ENCODE results near the gene IL17C. TPM values are rescaled to one million over a fixed set of nuclear protein-coding genes. Genes with fewer than 3 reads are reported as not detected.

The IL17C gene
- total and polyA plus RNA-seq, 2 experiments from 2014 or later, result 0.57 TPM; not detected in 1

GRCh38 chr16:88631920-88632586 is 6.3 kb upstream of the IL17C start:
- Histone ChIP-seq H4K20me1 (ENCODE audit: insufficient read depth, poor library complexity, severe bottlenecking) (peaks cover 5% of the 10 kb centered on the region), H3K36me3 (replicated peaks; ENCODE audit: insufficient read depth, low read depth) (no peaks in the 10 kb centered on the region), H3K27ac (no peak overlapping the region), H3K79me2 (no peaks in the 10 kb centered on the region), H3K9me2 (replicated peaks; ENCODE audit: insufficient read depth) (no peaks in the 10 kb centered on the region), H3K4me2 (no peak overlapping the region), H3K27me3 (no peaks in the 10 kb centered on the region), H3K4me3 (no peak overlapping the region), H3K4me1 (ENCODE audit: insufficient read depth) (peaks cover 9% of the 10 kb centered on the region), H2AFZ (no peak overlapping the region), H3K9me3 (ENCODE audit: low read depth) (no peaks in the 10 kb centered on the region)
- no peak for DNase-seq (ENCODE audit: low spot score)
- WGBS (ENCODE audit: low lambda C conversion rate, missing lambda C conversion rate), result 95% methylated on average over 29 of the region's 30 CpGs
- TF ChIP-seq EZH2phosphoT487 (IDR thresholded peaks at IDR 0.05; ENCODE audit: low read depth, severe bottlenecking, unreplicated experiment), result no peak
- no peak for TF ChIP-seq EZH2 (IDR thresholded peaks at IDR 0.05; ENCODE audit: borderline replicate concordance)
- no peak for TF ChIP-seq CTCF (IDR thresholded peaks at IDR 0.05; ENCODE audit: poor library complexity)

GRCh38 chr16:88632587-88632930 is 5.8 kb upstream of the IL17C start:
- Histone ChIP-seq H3K9me2 (replicated peaks; ENCODE audit: insufficient read depth) (no peaks in the 10 kb centered on the region), H3K79me2 (no peaks in the 10 kb centered on the region), H3K4me3 (no peak overlapping the region), H3K4me2 (no peak overlapping the region), H3K27ac (no peak overlapping the region), H3K4me1 (ENCODE audit: insufficient read depth) (peaks cover 9% of the 10 kb centered on the region), H2AFZ (no peak overlapping the region), H3K9me3 (ENCODE audit: low read depth) (no peaks in the 10 kb centered on the region), H3K27me3 (no peaks in the 10 kb centered on the region), H3K36me3 (replicated peaks; ENCODE audit: insufficient read depth, low read depth) (no peaks in the 10 kb centered on the region), H4K20me1 (ENCODE audit: insufficient read depth, poor library complexity, severe bottlenecking) (peaks cover 5% of the 10 kb centered on the region)
- WGBS (ENCODE audit: low lambda C conversion rate, missing lambda C conversion rate), result 95% methylated on average over 10 of the region's 11 CpGs
- TF ChIP-seq EZH2 (IDR thresholded peaks at IDR 0.05; ENCODE audit: borderline replicate concordance), result no peak
- no peak for TF ChIP-seq EZH2phosphoT487 (IDR thresholded peaks at IDR 0.05; ENCODE audit: low read depth, severe bottlenecking, unreplicated experiment)
- TF ChIP-seq CTCF (IDR thresholded peaks at IDR 0.05; ENCODE audit: poor library complexity), result no peak
- DNase-seq (ENCODE audit: low spot score), result no peak

GRCh38 chr16:88633684-88634140 is 4.7 kb upstream of the IL17C start:
- peaks cover 9% of the 10 kb centered on the region for H3K4me1 ChIP-seq (ENCODE audit: insufficient read depth)
- H3K9me2 ChIP-seq (replicated peaks; ENCODE audit: insufficient read depth), result no peaks in the 10 kb centered on the region
- WGBS (ENCODE audit: low lambda C conversion rate, missing lambda C conversion rate), result 50% methylated on average over 18 of the region's 23 CpGs
- no peak overlapping the region for H3K4me3 ChIP-seq
- H3K79me2 ChIP-seq, result no peaks in the 10 kb centered on the region
- DNase-seq (ENCODE audit: low spot score), result peak; percentile 69
- no peaks in the 10 kb centered on the region for H3K36me3 ChIP-seq (replicated peaks; ENCODE audit: insufficient read depth, low read depth)
- H4K20me1 ChIP-seq (ENCODE audit: insufficient read depth, poor library complexity, severe bottlenecking), result peaks cover 5% of the 10 kb centered on the region
- peaks cover 5% of the 10 kb centered on the region for H3K27me3 ChIP-seq
- no peak overlapping the region for H2AFZ ChIP-seq
- peak overlapping the region; percentile 97 for H3K4me2 ChIP-seq
- no peak overlapping the region for H3K27ac ChIP-seq
- TF ChIP-seq EZH2phosphoT487 (IDR thresholded peaks at IDR 0.05; ENCODE audit: low read depth, severe bottlenecking, unreplicated experiment) (no peak), CTCF (IDR thresholded peaks at IDR 0.05; ENCODE audit: poor library complexity) (peak; percentile 35)
- no peaks in the 10 kb centered on the region for H3K9me3 ChIP-seq (ENCODE audit: low read depth)
